Calu3 (cell line): ENCODE results near the gene SPAG16. TPM values are rescaled to one million over a fixed set of nuclear protein-coding genes. Genes with fewer than 3 reads are reported as not detected.
"Not testable (repeated sequence)": the region's sequence is repeated elsewhere in the genome, so short reads cannot be mapped to it uniquely, and the experiment has no call there.

ENCODE experiments used
- BruUV-seq: library from RNA; stranded (reverse); fragments of 400-500 nt; replicated peaks from 2 replicates; lab custom pipeline; 2021; lab: Mats Ljungman, UMichigan
- CTCF ChIA-PET: fragments of 300-600 bp; sonication (Branson Sonifier 250); formaldehyde crosslinking; loops from one replicate; lab custom pipeline; 2022; ENCODE audit warnings: antibody characterized with exemption; lab: Charles Lee
- DNase-seq: peaks from one replicate; pipeline ENCODE4 v3.0.0; 2022
- H3K27ac Mint-ChIP-seq: one replicate; pipeline ENCODE4 v1.8.0; 2022; ENCODE audit warnings: mixed read lengths; ENCODE audit not compliant: unreplicated experiment
- H3K27me3 Mint-ChIP-seq: one replicate; pipeline ENCODE4 v1.8.0; 2022; ENCODE audit warnings: mixed read lengths; ENCODE audit not compliant: unreplicated experiment
- H3K36me3 Mint-ChIP-seq: one replicate; pipeline ENCODE4 v1.8.0; 2022; ENCODE audit warnings: mild to moderate bottlenecking, moderate library complexity, mixed read lengths; ENCODE audit not compliant: insufficient read depth, unreplicated experiment
- H3K4me1 Mint-ChIP-seq: one replicate; pipeline ENCODE4 v1.8.0; 2022; ENCODE audit warnings: mild to moderate bottlenecking, low read depth, mixed read lengths; ENCODE audit not compliant: unreplicated experiment
- H3K4me3 Mint-ChIP-seq: one replicate; pipeline ENCODE4 v1.8.0; 2022; ENCODE audit warnings: mild to moderate bottlenecking, low read depth, moderate library complexity, mixed read lengths; ENCODE audit not compliant: unreplicated experiment
- H3K9me3 Mint-ChIP-seq: one replicate; pipeline ENCODE4 v1.8.0; 2022; ENCODE audit warnings: low read depth, mixed read lengths; ENCODE audit not compliant: unreplicated experiment
- intact Hi-C: fragments of 100-400 bp; cut with micrococcal nuclease; formaldehyde crosslinking; loops from one replicate; pipeline ENCODE4 v1.10.0; 2022; ENCODE audit not compliant: unreplicated experiment
- total RNA-seq: library from RNA; stranded (reverse); gene quantifications from 2 replicates; pipeline ENCODE4 v1.2.3, GENCODE V29; 2022
- TF ChIP-seq, protein P1 (sequence below): fragments of 200-600 bp; IDR thresholded peaks from one replicate; pipeline ENCODE4 v1.8.0; 2022; ENCODE audit warnings: antibody characterized with exemption; ENCODE audit not compliant: unreplicated experiment

Gene SPAG16
- total RNA-seq, 1 experiment from 2014 or later: 30.2 TPM

DNA sequence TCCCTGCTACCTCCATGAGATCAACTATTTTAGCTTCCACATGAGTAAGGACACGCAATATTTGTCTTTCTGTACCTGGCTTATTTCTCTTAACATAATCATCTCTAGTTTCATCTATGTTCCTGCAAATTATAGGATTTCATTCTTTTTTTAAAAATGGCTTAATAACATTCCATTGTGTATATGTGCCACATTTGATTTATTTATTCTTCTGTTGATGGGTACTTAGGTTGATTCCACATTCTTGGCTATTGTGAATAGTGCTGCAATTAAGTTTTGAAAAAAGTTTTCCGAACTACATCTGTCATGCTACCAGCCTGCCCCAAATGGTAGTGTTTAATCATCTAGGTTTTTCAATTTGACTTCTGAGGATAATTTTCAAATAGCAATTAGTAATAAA lies 36.3 kb downstream of the SPAG16 start:
- no peak for DNase-seq
- Mint-ChIP-seq H3K4me3 (no peak overlapping the region), H3K27ac (no peak overlapping the region), H3K27me3 (no peaks in the 10 kb centered on the region), H3K4me1 (no peaks in the 10 kb centered on the region), H3K9me3 (peaks cover 4% of the 10 kb centered on the region), H3K36me3 (no peaks in the 10 kb centered on the region)
- CTCF ChIA-PET: no interaction called here
- TF ChIP-seq, protein P1, sequence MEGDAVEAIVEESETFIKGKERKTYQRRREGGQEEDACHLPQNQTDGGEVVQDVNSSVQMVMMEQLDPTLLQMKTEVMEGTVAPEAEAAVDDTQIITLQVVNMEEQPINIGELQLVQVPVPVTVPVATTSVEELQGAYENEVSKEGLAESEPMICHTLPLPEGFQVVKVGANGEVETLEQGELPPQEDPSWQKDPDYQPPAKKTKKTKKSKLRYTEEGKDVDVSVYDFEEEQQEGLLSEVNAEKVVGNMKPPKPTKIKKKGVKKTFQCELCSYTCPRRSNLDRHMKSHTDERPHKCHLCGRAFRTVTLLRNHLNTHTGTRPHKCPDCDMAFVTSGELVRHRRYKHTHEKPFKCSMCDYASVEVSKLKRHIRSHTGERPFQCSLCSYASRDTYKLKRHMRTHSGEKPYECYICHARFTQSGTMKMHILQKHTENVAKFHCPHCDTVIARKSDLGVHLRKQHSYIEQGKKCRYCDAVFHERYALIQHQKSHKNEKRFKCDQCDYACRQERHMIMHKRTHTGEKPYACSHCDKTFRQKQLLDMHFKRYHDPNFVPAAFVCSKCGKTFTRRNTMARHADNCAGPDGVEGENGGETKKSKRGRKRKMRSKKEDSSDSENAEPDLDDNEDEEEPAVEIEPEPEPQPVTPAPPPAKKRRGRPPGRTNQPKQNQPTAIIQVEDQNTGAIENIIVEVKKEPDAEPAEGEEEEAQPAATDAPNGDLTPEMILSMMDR: no peak
- BruUV-seq: no TSS peak
- intact Hi-C loops: no loop called here

DNA sequence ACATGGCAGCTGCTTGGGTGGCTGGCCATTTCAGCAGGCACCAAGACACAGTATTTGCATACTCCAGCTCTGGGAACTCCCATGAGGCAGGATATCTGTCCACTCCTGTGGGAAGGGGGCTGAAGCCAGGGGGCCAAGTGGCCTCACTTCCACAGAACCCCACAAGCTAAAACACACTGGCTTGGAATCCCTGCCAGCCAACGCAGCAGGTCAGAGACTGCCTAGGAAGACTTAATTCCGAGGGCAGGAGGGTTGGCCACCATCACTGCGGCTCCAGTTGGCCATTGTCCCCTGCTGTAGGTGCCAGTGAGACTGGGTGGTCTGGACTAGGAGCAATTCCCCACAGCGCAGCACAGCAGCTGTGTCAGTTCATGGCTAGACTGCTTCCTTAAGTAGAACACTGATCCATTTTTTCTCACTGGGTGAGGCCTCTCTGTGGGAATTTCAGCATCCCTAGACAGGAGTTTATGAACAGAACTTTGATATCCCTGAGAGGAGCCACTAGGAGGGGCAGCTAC lies 52.0 kb downstream of the SPAG16 start:
- CTCF ChIA-PET: no interaction called here
- H3K4me1 Mint-ChIP-seq: no peaks in the 10 kb centered on the region
- no peaks in the 10 kb centered on the region for H3K27me3 Mint-ChIP-seq
- H3K9me3 Mint-ChIP-seq: peaks cover 25% of the 10 kb centered on the region
- intact Hi-C loops: no loop called here
- BruUV-seq: no TSS peak
- TF ChIP-seq, protein P1: no peak
- no peak for DNase-seq
- no peak overlapping the region for H3K4me3 Mint-ChIP-seq
- H3K36me3 Mint-ChIP-seq: no peaks in the 10 kb centered on the region
- H3K27ac Mint-ChIP-seq: no peak overlapping the region

DNA sequence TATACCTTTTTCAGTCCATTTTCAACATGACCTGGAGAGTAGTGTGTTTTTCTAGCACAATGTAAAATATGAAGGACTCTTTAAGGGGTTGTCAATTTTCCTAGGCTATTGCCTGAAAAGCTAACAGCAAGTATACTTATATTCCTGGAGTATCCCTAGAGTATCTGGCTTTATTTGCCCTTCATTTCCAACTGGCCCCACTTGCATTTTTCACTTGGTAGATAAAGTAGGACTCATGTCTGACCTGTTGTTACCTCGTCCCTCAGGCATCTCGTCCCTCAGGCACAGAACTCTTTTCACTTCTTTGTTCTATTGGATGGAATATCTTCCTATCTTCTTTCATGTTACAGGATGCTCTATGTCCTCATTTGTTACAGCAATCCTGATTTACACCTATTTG lies 69.2 kb downstream of the SPAG16 start:
- DNase-seq: no peak
- H3K4me3 Mint-ChIP-seq: no peak overlapping the region
- CTCF ChIA-PET: no interaction called here

DNA sequence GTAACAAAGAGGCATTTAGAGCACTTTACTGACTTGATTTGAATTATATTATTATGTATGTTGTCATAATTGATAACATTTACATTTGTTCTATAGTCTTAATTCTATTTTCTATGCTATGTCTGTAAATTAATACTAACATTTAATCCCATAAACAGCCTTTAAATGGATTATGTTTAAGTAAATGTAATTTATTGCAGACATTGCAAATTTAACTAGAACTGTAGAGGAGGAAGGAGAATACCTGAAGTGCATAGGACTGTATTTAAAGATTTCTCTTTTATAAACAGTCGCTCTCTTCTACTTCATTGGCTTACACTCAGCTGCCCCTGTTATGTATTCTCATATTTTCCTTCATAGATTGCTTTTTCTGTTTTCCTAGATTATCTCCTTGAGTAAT lies 92.4 kb downstream of the SPAG16 start:
- H3K9me3 Mint-ChIP-seq: no peaks in the 10 kb centered on the region
- intact Hi-C loops: no loop called here
- TF ChIP-seq, protein P1: no peak
- no peak overlapping the region for H3K4me3 Mint-ChIP-seq
- CTCF ChIA-PET: no interaction called here
- H3K27me3 Mint-ChIP-seq: no peaks in the 10 kb centered on the region
- no TSS peak for BruUV-seq
- H3K36me3 Mint-ChIP-seq: no peaks in the 10 kb centered on the region
- no peaks in the 10 kb centered on the region for H3K4me1 Mint-ChIP-seq
- DNase-seq: no peak
- no peak overlapping the region for H3K27ac Mint-ChIP-seq

More for the DNA sequence above, 69.2 kb downstream of the SPAG16 start:
- TF ChIP-seq, protein P1: no peak
- Mint-ChIP-seq H3K4me1 (no peaks in the 10 kb centered on the region), H3K9me3 (peaks cover 7% of the 10 kb centered on the region), H3K27me3 (no peaks in the 10 kb centered on the region), H3K36me3 (no peaks in the 10 kb centered on the region), H3K27ac (no peak overlapping the region)
- BruUV-seq: no TSS peak
- intact Hi-C loops: no loop called here

DNA sequence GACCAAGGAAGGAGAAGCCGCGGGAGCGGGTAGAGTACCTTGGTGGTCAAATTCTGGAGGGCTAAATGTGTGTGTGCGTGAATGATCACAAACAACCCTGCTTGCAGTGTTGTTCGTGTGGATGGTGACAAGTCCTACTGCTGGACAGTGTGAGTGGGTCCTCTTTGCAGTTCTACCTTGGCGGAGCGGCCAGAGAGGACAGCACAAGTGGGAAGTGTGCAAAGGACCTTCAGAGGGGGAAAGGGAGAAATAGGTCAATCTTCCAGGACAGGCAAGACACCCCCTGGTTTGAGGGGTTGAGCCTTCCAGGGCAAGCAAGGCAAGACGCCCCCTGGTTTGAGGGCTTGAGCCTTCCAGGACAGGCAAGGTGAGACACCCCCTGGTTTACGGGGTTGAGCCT lies 122.8 kb downstream of the SPAG16 start:
- H3K27me3 Mint-ChIP-seq, H3K36me3 Mint-ChIP-seq, DNase-seq, BruUV-seq, H3K9me3 Mint-ChIP-seq, H3K27ac Mint-ChIP-seq, H3K4me1 Mint-ChIP-seq, intact Hi-C loops, CTCF ChIA-PET, H3K4me3 Mint-ChIP-seq: not testable (repeated sequence)

DNA sequence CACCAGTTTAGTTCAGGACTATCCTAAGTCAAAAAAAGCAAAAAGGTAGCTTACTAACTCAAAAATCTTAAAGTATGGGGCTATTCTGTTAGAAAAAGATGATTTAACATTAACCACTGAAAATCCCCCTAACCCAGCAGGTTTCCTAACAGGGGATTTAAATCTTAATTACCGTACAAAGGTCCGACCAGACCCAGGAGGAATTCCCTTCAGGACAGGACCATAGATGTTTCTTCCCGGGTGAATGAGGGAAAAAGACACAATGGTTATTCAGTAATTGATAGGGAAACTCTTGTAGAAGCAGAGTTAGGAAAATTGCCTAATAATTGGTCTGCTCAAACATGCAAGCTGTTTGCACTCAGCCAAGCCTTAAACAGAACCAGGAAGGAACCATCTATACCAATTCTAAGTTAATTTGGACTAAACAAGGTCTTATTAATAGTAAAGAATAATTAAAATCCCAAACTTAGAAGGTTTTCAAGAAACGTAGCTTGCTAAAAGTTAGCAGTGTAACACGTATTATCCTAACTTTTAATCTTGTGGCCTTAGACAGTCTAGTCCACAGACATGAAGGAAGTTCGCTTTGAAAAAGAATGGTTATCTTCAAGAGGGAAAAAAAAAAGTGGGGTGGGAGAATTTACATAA lies 124.3 kb downstream of the SPAG16 start:
- CTCF ChIA-PET, H3K27ac Mint-ChIP-seq: not testable (repeated sequence)

DNA sequence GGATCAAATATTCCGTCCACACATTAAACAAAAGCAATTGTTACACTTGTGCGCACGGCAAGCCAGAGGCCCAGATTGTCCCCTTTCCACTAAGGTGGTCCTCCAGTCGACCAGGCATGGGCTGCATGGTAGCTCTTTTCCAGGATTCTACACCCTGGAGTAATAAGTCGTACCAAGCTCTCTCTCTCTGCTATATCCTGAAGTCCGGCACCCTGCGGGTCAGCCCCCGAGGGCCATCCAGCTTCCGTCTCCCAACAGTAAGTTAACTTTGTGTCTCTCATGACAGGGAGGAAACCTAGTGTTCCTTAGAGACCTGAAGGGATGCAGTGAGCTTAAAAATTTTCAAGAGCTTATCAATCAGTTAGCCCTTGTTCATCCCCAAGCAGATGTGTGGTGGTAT lies 126.4 kb downstream of the SPAG16 start:
- CTCF ChIA-PET, BruUV-seq, DNase-seq, H3K36me3 Mint-ChIP-seq, H3K4me3 Mint-ChIP-seq, H3K9me3 Mint-ChIP-seq, intact Hi-C loops, H3K27ac Mint-ChIP-seq, H3K4me1 Mint-ChIP-seq, H3K27me3 Mint-ChIP-seq: not testable (repeated sequence)

More for the DNA sequence above, 124.3 kb downstream of the SPAG16 start:
- DNase-seq, H3K4me1 Mint-ChIP-seq, H3K27me3 Mint-ChIP-seq, BruUV-seq, H3K4me3 Mint-ChIP-seq, H3K9me3 Mint-ChIP-seq, intact Hi-C loops, H3K36me3 Mint-ChIP-seq: not testable (repeated sequence)
